Measurements from ENCODE around the gene TSLP.
A peak's percentile ranks its signal among the peaks of the same experiment; 100 is the strongest.

The TSLP gene

GRCh38 chr5:111071413-111071812, at the start of gene TSLP:
Gene TSLP (plus strand): TSS chr5:111071713. CDS start chr5:111071891, 178 bp downstream.
- no peak for DNase-seq

DNA sequence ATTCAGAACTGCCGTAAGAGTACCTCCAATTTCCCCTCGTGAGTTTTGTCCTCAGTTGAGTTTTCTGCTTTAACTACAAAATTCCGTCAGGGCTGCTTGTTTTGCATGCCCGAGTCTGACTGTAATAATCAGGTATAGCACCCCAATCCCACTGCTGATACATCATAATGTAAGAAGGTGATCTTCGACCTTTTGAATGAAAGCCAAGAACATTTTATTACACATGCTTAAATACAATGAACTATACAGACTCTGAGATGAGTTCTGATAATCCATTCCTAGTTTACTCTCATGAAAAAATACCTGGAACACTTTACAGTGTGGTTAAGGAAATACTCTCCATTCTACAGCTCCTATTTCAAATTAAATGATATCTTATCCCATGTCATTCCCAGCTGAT, 49.2 kb upstream of the TSLP start:
- no peak for DNase-seq

DNA sequence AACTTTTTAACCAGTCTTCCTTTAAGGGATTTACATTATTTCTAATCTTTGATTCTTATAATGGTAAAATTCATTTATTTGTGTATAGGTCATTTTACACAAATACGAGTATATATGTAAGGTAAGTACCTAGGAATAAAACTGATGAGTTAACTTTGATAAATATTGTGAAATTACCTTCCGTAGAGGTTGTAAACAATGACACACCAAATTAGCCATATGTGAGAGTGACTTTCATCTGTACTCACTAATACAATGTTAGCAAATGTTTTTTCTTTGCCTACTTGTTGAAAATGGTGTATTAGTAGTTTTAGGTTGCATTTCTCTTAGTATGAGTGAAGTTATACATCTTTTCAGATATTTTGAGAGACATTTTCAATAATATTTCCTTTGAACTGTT, 42.6 kb upstream of the TSLP start:
- no peak for DNase-seq

- peak; percentile 7 for DNase-seq
These were observed 27.6 kb upstream of the TSLP start for GRCh38 chr5:111043712-111044506.

- DNase-seq = no peak
These were observed 13.4 kb upstream of the TSLP start for GRCh38 chr5:111058064-111058463.

- no peak for DNase-seq
These were observed 11.3 kb upstream of the TSLP start for GRCh38 chr5:111060169-111060568.

DNA sequence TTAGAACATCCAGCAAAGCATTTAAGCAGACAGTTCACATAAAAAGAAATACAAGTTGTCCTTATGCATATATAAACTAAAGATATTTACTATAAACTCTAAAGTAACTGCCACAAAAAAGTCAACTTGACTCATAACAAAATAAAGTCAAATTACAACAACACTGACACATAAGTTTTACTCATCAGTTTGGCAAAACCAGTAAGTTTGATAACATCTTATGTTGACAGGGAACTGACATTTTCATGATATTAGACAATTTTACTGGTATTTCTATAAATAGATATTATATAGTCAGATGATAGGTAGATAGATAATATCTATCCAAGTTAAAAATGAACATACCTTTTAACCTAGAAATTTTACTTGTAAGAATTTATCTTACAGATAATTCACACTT, 9.9 kb upstream of the TSLP start:
- no peak for DNase-seq

- DNase-seq = no peak
These were observed 7.7 kb upstream of the TSLP start for GRCh38 chr5:111063709-111064322.

GRCh38 chr5:111066261-111066938, 5.1 kb upstream of the TSLP start:
- no peak for DNase-seq

- DNase-seq = no peak
These were observed 3.3 kb upstream of the TSLP start for GRCh38 chr5:111068213-111068612.

GRCh38 chr5:111069839-111070238, 1.7 kb upstream of the TSLP start:
- no peak for DNase-seq

- DNase-seq = no peak
These were observed 1.0 kb upstream of the TSLP start for GRCh38 chr5:111070272-111071134.

GRCh38 chr5:111072949-111073682, 1.6 kb downstream of the TSLP start:
- DNase-seq = no peak

- no peak for DNase-seq
These were observed 2.7 kb downstream of the TSLP start for GRCh38 chr5:111074244-111074643.

DNA sequence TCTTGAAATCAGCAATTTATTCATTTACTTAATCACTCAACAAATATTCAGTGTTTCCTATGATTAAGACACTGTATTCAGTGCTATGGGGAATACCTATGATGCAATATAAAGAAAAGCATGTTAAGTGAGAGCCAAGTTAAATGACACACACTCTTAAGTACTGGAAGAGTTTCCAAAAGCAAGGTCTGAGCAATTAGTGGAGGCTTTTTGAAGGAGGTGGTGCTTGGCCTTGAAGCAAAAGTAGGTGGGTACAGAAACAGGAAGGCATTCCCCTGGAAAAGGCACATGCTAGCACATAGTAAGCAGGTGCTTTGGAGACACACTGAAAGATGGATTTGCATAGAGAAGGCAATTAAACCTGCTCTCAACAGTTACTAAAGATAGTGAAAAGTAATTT, 4.0 kb downstream of the TSLP start:
- DNase-seq = no peak

GRCh38 chr5:111076091-111076490, 4.6 kb downstream of the TSLP start:
- no peak for DNase-seq

DNA sequence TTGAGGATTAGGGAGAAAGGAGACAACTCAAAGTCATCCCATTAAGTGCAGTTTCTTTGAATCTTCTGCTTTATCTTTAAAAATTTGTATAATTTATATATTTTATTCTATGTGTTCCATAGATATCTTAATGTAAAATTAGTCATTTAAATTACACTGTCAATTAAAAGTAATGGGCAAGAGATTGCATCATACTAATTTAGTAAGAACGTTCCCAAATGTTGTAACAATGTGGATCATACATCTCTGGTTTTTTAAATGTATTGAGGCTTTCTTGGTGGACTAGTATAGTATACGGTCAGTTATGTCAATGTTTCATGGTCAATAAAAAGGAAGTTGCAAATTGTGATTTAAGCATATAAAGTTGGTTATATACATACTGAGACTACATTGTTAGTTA, 6.2 kb downstream of the TSLP start:
- DNase-seq = no peak

GRCh38 chr5:111079846-111080245, 8.3 kb downstream of the TSLP start:
- no peak for DNase-seq

DNA sequence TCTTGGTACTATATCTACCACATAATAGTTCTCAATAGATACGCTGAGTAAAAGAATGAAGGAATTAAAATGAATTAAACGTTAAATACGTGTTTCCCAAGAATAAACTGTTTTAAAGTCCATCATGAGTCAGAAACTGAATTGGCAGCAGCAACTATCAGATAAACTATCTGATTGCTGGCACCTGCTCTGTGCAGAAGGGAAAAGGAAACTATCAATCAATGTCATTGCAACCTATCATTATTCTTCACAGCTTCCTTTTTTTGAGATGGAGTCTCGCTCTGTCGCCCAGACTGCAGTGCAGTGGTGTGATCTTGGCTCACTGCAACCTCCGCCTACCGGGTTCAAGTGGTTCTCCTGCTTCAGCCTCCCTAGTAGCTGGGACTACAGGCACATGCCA, 11.8 kb downstream of the TSLP start:
- DNase-seq = peak; percentile 62

- peak; percentile 88 for DNase-seq
These were observed 20.7 kb downstream of the TSLP start, which contains the start of gene WDR36 for GRCh38 chr5:111092062-111092853. Gene WDR36 (plus strand): TSS chr5:111092348. CDS start chr5:111092457, 109 bp downstream.

GRCh38 chr5:111095982-111096381, 24.5 kb downstream of the TSLP start:
- DNase-seq = no peak
